GM12878 (cell line): Measurements from ENCODE around the gene LSM7. TPM values are rescaled to one million over a fixed set of nuclear protein-coding genes. Genes with fewer than 3 reads are reported as not detected.

Experiments used
- CBX5 ChIP-seq: sonication (generic); IDR thresholded peaks from 2 replicates; pipeline ENCODE4 v1.6.1; 2016; ENCODE audit warnings: low read depth, moderate library complexity, mild to moderate bottlenecking, inconsistent platforms
- EED ChIP-seq: sonication (generic); IDR thresholded peaks from 2 replicates; pipeline ENCODE4 v1.6.1; 2016; ENCODE audit warnings: antibody characterized with exemption, low read depth
- EZH2 ChIP-seq: IDR thresholded peaks from 2 replicates; pipeline ENCODE4 v1.6.1; 2012; ENCODE audit warnings: low read depth, mild to moderate bottlenecking, control low read depth, inconsistent platforms, low read length, borderline replicate concordance; ENCODE audit not compliant: control insufficient read depth
- KDM1A ChIP-seq: fragments of 200-600 bp; sonication (generic); IDR thresholded peaks from 2 replicates; pipeline ENCODE4 v1.6.1; 2016; ENCODE audit warnings: borderline replicate concordance
- MEF2B ChIP-seq: fragments of 450-650 bp; IDR thresholded peaks from 2 replicates; pipeline ENCODE4 v1.6.1; 2018; ENCODE audit warnings: mild to moderate bottlenecking, moderate library complexity; ENCODE audit not compliant: partially characterized antibody, poor library complexity, severe bottlenecking
- MXI1 ChIP-seq: fragments of 150-350 bp; IDR thresholded peaks from 2 replicates; pipeline ENCODE4 v1.6.1; 2011; ENCODE audit warnings: low read depth, mild to moderate bottlenecking, inconsistent platforms, low read length, improper control_type of control experiment
- MYC ChIP-seq: IDR thresholded peaks from 2 replicates; pipeline ENCODE4 v1.6.1; 2011; ENCODE audit warnings: mild to moderate bottlenecking, low read length, moderate library complexity, inconsistent platforms; ENCODE audit not compliant: insufficient read depth, insufficient replicate concordance, insufficient read length, severe bottlenecking
- NFXL1 ChIP-seq: fragments of 450-650 bp; IDR thresholded peaks from 2 replicates; pipeline ENCODE4 v1.6.1; 2017; ENCODE audit warnings: antibody characterized with exemption, mild to moderate bottlenecking, borderline replicate concordance
- NFYB ChIP-seq: IDR thresholded peaks from 2 replicates; pipeline ENCODE4 v1.6.1; 2011; ENCODE audit warnings: low read depth, mild to moderate bottlenecking, low read length, improper control_type of control experiment, moderate library complexity; ENCODE audit not compliant: insufficient read depth
- NR2C1 ChIP-seq: fragments of 450-650 bp; IDR thresholded peaks from 2 replicates; pipeline ENCODE4 v1.6.1; 2017; ENCODE audit warnings: antibody characterized with exemption, mild to moderate bottlenecking, moderate library complexity
- RFX5 ChIP-seq: IDR thresholded peaks from 2 replicates; pipeline ENCODE4 v1.6.1; 2011; ENCODE audit warnings: low read depth, low read length, improper control_type of control experiment
- polyA plus RNA-seq, 11 experiments: library from polyadenylated mRNA; depleted of rRNA in 4 of 11; unstranded in 6 of 11; stranded (reverse) in 5 of 11; fragments of >200 nt; fragmentation: Nextera tagmentation in 4 of 11; fragmentation: Illumina TruSeq in 1 of 11; extraction: Ambion mirVana in 4 of 11; extraction: Trizol in 1 of 11; gene quantifications; 1 replicate in 1 of 11; 2 replicates in 10 of 11; pipeline versions ENCODE4 v1.2.1 to v1.2.3, GENCODE V29; 2011 to 2016; ENCODE audit warnings: inconsistent platforms in 2 of 11, missing spikeins in 2 of 11, low read depth in 1 of 11
- total RNA-seq, 4 experiments: library from RNA; depleted of rRNA in 3 of 4; stranded (reverse); fragments of >200 nt in 3 of 4; fragmentation: Illumina TruSeq in 1 of 4; extraction: Trizol in 1 of 4; gene quantifications; 2 replicates each; pipeline versions ENCODE4 v1.2.1 to v1.2.3, GENCODE V29; 2013 to 2021
- TF ChIP-seq, protein P1 (sequence below): fragments of 450-650 bp; IDR thresholded peaks from 2 replicates; pipeline ENCODE4 v1.6.1; 2017; ENCODE audit warnings: low read depth, mild to moderate bottlenecking, moderate library complexity
- TF ChIP-seq, protein P2 (sequence below): fragments of 450-650 bp; IDR thresholded peaks from 2 replicates; pipeline ENCODE4 v1.6.1; 2017; ENCODE audit warnings: mild to moderate bottlenecking, moderate library complexity
- TF ChIP-seq, protein P3 (sequence below): fragments of 150-350 bp; IDR thresholded peaks from 2 replicates; pipeline ENCODE4 v1.6.1; 2014; ENCODE audit warnings: mild to moderate bottlenecking, low read depth, low read length
- TF ChIP-seq, protein P4 (sequence below): fragments of 150-350 bp; IDR thresholded peaks from 2 replicates; pipeline ENCODE4 v1.6.1; 2016; ENCODE audit warnings: low read depth, low read length

LSM7 gene
- total and polyA plus RNA-seq, 10 of the 15 experiments (the other 5 are each of a cell fraction or from before 2014, with no cell fraction given): 24.4 to 424 (median 217) TPM

DNA sequence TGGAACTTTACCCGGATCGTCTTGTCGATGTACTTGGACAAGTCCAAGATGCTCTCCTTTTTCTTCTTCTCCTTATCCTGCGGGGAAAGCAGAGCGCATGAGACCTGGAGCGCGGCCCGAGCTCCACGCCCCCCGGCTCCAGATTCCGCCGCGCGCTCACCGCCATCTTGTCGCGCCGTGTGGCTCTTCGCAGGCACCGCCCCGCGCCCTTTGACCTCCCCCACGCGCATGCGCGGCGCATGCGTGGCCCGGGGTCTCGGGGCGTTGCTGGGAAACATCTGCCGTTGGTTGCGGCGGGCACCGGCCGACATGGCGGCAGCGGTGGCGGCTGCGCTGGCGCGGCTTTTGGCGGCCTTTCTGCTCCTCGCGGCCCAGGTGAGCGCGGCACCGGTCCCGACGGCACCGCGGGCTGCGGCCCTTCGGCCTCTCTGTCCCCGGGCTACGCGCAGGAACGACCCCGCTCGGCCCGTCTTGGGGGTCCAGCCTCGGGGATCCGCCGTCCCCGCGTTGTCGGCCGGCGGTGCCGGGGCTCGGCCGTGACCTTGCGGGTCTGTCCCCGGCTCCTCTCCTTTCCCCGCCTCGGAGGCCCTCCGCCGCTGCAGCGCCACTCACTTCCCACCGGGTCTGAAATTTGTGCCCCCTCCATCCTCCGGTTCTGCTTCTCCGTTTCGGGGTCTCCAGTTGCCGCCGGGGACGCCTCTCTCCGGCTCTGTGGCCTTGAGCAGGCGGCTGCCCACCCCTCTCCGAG is at the start of gene LSM7, which contains the start of gene SPPL2B (continued):
- TF ChIP-seq, protein P1, sequence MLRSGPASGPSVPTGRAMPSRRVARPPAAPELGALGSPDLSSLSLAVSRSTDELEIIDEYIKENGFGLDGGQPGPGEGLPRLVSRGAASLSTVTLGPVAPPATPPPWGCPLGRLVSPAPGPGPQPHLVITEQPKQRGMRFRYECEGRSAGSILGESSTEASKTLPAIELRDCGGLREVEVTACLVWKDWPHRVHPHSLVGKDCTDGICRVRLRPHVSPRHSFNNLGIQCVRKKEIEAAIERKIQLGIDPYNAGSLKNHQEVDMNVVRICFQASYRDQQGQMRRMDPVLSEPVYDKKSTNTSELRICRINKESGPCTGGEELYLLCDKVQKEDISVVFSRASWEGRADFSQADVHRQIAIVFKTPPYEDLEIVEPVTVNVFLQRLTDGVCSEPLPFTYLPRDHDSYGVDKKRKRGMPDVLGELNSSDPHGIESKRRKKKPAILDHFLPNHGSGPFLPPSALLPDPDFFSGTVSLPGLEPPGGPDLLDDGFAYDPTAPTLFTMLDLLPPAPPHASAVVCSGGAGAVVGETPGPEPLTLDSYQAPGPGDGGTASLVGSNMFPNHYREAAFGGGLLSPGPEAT: peak; percentile 74
- TF ChIP-seq MXI1 (peak; percentile 96), RFX5 (peak; percentile 35; the same call in 1 of the 2 replicates), MYC (peak; percentile 79), MEF2B (no peak), NFYB (no peak), EED (no peak), NFXL1 (no peak), NR2C1 (peak; percentile 98), EZH2 (no peak), CBX5 (no peak), KDM1A (no peak)
- TF ChIP-seq, protein P2, sequence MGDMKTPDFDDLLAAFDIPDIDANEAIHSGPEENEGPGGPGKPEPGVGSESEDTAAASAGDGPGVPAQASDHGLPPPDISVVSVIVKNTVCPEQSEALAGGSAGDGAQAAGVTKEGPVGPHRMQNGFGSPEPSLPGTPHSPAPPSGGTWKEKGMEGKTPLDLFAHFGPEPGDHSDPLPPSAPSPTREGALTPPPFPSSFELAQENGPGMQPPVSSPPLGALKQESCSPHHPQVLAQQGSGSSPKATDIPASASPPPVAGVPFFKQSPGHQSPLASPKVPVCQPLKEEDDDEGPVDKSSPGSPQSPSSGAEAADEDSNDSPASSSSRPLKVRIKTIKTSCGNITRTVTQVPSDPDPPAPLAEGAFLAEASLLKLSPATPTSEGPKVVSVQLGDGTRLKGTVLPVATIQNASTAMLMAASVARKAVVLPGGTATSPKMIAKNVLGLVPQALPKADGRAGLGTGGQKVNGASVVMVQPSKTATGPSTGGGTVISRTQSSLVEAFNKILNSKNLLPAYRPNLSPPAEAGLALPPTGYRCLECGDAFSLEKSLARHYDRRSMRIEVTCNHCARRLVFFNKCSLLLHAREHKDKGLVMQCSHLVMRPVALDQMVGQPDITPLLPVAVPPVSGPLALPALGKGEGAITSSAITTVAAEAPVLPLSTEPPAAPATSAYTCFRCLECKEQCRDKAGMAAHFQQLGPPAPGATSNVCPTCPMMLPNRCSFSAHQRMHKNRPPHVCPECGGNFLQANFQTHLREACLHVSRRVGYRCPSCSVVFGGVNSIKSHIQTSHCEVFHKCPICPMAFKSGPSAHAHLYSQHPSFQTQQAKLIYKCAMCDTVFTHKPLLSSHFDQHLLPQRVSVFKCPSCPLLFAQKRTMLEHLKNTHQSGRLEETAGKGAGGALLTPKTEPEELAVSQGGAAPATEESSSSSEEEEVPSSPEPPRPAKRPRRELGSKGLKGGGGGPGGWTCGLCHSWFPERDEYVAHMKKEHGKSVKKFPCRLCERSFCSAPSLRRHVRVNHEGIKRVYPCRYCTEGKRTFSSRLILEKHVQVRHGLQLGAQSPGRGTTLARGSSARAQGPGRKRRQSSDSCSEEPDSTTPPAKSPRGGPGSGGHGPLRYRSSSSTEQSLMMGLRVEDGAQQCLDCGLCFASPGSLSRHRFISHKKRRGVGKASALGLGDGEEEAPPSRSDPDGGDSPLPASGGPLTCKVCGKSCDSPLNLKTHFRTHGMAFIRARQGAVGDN: peak; percentile 88
- TF ChIP-seq, protein P3, sequence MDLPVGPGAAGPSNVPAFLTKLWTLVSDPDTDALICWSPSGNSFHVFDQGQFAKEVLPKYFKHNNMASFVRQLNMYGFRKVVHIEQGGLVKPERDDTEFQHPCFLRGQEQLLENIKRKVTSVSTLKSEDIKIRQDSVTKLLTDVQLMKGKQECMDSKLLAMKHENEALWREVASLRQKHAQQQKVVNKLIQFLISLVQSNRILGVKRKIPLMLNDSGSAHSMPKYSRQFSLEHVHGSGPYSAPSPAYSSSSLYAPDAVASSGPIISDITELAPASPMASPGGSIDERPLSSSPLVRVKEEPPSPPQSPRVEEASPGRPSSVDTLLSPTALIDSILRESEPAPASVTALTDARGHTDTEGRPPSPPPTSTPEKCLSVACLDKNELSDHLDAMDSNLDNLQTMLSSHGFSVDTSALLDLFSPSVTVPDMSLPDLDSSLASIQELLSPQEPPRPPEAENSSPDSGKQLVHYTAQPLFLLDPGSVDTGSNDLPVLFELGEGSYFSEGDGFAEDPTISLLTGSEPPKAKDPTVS: no peak
- TF ChIP-seq, protein P4, sequence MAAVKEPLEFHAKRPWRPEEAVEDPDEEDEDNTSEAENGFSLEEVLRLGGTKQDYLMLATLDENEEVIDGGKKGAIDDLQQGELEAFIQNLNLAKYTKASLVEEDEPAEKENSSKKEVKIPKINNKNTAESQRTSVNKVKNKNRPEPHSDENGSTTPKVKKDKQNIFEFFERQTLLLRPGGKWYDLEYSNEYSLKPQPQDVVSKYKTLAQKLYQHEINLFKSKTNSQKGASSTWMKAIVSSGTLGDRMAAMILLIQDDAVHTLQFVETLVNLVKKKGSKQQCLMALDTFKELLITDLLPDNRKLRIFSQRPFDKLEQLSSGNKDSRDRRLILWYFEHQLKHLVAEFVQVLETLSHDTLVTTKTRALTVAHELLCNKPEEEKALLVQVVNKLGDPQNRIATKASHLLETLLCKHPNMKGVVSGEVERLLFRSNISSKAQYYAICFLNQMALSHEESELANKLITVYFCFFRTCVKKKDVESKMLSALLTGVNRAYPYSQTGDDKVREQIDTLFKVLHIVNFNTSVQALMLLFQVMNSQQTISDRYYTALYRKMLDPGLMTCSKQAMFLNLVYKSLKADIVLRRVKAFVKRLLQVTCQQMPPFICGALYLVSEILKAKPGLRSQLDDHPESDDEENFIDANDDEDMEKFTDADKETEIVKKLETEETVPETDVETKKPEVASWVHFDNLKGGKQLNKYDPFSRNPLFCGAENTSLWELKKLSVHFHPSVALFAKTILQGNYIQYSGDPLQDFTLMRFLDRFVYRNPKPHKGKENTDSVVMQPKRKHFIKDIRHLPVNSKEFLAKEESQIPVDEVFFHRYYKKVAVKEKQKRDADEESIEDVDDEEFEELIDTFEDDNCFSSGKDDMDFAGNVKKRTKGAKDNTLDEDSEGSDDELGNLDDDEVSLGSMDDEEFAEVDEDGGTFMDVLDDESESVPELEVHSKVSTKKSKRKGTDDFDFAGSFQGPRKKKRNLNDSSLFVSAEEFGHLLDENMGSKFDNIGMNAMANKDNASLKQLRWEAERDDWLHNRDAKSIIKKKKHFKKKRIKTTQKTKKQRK: no peak
